T1000 (cell line): ENCODE data around the gene GTPBP6.
"Not testable (repeated sequence)": the region's sequence is repeated elsewhere in the genome, so short reads cannot be mapped to it uniquely, and the experiment has no call there.

ENCODE experiments used
- DNase-seq: peaks from one replicate; lab custom pipeline; 2025; ENCODE audit warnings: mixed read lengths; lab: John Stamatoyannopoulos, UW

The GTPBP6 gene

DNA sequence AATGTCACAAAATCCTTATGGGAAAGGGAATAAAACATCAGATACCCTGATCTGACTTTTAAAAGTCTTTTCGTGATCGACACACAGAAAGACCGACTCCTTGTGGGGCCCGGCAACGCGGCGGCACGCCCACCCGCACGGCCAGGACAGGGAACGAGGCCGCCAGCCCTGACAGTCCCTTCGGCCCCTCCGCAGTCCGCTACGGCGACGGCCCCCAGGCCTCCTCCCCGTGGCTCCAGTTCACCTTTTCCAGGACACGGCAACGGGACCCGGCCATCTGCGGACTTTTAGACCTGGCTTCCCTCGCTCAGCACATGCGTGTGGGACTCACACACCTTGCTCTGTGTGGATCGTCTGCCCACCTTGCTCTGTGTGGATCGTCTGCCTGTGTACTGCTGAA is 33.6 kb upstream of the GTPBP6 start:
- no peak for DNase-seq

DNA sequence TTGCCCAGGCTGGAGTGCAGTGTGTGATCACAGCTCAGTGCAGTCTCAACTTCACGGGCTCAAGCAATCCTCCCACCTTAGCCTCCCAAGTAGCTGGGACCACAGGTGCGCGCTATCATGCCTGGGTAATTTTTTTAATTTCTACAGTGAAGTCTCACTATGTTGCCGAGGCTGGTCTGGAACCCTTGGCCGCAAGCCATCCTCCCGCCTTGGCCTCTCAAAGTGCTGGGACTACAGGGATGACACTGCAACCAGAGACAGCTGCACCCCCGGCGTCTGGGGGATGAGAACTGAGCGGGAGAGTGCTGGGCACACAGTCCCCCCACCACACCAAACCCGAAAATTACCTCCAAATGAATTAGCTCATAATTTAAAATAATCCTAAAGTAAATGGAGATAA is 33.1 kb upstream of the GTPBP6 start:
- no peak for DNase-seq

DNA sequence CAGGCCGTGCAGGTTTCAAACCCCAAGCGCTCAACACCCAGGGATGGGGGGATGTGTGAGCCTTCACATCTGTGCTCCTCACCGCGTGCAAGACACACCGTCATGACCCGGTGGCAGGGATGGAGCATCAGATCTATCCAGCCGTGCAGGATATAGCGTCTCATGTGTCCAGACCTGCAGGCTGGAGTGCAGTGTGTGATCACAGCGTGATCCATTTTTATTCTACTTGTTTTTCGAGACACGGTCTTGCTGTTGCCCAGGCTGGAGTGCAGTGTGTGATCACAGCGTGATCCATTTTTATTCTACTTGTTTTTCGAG is 32.7 kb upstream of the GTPBP6 start:
- DNase-seq: not testable (repeated sequence)

DNA sequence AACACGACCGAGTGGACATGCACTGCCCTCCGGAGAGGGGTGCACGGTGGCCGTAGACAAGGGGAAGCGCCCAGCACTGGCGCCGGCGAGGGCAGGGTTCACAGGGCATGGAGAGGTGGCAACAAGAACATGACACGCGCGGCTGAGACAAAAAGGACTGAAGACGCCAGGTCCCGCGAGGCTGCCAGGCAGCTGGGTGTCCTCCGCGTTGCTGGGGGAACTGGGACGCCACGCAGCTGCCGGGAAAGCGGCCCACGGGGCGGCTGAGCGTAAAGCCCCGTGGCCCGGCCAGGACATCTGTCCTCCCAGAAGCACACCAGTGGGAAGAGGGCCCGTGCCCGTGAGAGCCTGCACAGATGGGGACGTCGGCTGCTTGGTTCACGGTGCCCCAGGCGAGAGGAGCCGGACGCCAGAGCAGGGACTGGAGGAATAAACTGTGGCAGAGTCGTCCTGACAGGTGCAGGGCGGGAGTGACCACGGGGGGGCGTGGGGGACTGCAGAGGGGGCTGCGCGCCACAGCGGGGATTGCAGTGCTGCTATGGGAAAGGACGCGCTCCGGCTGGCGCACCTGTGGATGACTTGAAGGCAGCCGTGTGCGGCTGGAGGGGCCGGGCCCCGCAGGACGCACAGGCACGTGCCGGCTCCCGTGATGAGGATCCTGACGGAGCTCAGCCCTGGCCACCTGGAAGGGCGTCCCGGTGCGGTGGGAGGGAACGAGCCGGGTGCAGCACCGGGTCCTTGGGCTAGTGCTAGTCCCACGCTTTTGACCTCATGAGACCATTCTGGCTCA is 32.1 kb upstream of the GTPBP6 start:
- DNase-seq: no peak

DNA sequence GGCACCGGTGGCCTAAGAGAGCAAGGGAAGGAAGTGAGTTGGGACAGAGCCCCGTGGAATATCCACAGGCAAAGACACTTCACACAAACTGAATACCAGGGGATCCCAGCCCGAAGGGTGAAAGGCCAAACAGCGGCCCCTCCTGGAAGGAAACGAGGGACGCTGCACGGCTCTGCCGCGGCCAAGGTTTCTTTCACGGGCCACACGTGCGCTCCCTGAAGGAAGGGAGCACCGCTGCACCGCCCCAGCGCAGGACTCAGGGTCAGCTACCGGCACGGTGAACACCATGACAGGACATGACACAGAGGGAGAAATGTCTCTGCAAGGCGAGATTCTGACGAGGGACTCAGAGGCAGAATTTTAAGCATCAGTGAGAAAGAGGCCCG is 31.5 kb upstream of the GTPBP6 start:
- no peak for DNase-seq

DNA sequence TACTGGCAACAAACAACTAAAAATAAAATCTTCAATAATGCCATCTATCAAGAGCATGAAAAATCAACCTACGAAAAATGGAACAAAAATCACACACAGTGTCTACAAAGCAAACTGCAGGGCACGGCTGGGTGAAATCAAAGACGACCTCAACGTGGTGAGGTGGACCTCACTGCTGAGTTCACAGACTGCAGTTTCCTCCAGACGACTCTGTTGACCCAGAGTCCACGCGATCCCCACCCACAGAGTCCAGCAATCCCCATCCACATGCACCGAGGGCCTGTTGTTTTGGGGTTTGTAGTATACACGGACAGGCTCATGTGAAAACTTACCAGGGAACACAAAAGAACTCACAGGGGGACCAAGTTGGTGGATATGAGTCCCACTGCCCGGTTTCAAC is 31.1 kb upstream of the GTPBP6 start:
- no peak for DNase-seq

DNA sequence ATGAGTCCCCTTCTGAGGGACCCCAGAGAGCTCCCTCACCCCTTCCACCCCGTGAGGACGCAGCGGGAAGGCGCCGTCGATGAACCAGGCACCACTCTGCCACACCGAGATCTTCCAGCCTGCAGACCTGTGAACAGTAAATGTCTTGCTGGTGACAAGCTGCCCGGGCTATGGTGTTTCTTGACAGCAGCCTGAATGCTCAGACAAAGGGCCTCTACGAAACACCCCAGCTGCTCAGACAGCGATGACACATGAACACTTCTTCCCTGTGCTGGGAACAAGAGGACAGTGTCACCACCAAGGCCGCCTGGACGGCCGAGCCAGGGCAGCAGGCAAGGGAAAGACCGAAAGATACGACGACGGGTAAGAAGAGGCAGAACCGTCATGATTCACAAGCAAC is 30.6 kb upstream of the GTPBP6 start:
- no peak for DNase-seq

DNA sequence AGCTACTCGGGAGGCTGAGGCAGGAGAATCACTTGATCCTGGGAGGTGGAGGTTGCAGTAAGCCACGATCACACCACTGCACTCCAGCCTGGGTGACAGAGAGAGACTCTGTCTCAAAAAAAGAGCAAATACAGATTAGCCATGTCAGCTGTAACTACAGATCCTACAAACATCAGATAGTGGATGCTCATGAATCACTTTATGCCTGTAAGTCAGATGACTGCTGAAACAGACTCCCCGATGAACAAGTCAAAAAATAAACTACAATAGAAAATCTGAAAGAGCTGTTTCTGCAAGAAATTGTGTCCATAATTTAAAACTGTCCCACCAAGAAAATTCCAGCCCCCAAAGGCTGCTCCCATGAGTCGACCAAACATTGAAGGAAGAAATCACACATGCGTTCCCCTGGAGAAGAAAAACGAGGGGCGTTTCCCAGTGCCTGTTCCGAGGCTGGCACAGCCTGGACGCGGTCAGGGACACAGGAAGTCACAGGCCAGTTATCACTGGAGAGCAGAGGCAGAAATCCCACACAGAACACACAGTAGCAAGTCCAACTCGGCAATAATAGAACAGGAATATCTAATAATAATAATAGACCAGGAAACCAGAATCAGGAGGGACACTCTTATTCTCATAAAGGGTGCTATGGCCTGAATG is 30.0 kb upstream of the GTPBP6 start:
- DNase-seq: no peak

DNA sequence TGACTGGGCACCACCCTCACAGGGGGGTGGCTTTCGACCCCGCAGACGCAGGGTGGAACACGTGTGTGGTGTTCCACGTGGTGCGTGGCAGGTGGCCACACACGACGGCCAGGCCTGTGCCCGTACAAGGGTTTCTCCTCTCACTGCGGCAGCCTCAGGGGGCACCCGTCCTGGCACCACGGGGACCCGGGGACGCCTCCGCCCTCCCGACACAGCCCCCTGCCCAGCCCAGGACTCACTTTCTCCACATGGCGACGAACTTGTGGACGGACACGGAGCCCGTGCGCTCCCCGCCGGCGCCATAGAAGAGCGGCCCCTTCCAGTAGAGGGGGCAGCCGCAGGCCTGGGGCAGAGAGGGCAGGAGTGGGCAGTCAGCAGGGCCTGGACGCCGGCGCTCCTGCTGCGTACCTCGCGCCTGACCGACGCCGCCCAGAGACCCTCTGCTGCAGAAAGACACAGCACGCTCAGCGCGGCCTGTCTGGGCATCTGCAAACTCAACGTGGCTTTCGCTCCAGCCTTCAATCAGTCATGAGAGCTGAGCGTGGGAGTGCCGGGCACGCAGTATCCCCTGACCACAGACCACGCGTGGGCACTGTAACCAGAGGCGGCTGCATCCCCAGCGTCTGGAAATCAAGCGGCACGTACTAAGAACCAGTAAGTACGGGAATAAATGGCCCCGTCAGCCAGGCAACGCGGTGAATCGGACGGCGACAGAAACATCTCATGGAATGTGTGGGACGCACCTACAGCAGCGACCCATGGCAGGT is 28.9 kb upstream of the GTPBP6 start:
- no peak for DNase-seq

GRCh38 chrX:346034-346813 is 27.6 kb upstream of the GTPBP6 start:
- DNase-seq: no peak

- no peak for DNase-seq
These were observed 26.7 kb upstream of the GTPBP6 start for GRCh38 chrX:345020-345925.

DNA sequence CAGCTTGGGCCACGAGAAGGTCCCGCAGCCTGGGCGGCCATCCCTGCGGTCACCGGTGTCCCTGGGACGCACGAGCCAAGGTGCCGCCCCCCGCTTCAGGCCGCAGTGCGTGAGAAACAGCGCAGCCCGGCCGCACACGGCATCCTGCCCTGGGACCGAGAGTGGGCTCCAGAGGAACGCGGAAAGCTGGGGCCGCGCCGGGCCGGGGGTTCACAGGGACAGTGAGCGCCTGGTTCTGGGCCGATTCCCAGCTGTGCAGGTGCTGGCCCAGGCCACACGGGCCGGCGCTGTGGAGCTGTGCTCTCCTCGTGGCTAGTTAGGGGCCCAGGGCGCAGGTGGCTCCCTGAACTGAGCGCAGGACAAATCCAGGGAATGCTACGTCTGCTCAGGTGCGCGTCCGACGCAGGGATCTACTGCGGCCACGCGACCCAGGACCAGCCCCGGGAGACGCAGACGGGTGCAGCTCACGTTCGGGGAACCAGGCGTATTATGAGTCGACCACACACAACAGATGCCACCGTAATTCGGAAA is 25.8 kb upstream of the GTPBP6 start:
- no peak for DNase-seq

DNA sequence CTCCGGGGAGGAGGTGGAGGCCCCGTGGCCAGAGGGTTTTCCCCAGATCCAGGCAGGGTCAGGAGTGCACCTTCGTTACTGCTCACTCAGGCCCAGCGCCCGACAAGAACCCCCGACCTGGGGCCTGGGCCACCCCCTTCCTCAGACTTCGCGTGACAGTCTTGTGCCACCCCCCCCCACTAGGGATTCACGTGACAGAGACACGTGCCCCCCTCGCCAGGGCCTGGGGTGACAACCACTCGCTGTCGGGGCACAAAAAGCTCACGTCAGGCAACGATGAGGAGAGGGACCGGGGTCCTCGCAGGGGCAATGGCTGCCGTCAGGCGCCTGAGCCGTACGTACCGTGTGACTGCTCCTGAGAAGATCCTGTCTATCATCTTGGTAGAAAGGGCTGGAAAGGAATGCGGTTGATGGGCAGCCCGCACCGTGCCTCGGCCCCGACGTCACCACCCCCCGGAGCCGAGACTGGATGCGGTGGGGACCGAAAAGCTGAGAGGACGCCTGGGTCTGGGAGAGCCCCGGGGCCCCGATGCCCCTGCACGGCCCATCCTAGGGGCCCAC is 23.0 kb upstream of the GTPBP6 start:
- no peak for DNase-seq

DNA sequence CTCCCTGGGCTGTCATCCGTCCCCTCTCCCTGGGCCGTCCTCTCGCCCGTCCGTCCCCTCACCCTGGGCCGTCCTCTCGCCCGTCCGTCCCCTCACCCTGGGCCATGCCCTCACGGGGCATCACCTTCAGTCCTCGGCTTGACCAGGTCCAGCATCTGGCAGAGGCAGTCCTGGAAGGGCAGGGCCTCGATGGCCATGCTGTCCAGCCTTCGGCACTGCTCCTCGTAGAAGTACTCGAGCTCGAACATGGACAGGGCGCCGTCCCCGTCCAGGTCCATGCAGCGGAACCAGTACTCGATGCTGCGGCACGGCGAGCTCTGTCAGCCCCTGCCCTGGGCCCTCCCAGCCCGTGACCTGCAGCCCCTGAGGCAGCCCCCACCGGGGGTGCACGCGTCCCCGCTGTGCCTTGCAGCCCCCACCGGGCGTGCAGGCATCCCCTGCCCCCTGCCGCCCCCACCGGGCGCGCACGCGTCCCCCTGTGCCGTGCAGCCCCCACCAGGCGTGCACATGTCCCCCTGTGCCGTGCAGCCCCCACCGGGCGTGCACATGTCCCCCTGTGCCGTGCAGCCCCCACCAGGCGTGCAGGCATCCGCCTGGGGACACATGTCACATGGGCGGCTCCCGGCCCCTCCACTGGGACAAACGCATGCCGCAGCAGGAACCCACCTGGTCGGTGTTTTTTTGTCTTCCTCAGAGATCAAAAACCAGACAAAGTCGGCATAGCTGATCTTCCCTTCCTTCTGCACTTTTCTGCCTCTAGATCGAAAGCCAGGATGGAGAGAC is 22.2 kb upstream of the GTPBP6 start:
- no peak for DNase-seq

DNA sequence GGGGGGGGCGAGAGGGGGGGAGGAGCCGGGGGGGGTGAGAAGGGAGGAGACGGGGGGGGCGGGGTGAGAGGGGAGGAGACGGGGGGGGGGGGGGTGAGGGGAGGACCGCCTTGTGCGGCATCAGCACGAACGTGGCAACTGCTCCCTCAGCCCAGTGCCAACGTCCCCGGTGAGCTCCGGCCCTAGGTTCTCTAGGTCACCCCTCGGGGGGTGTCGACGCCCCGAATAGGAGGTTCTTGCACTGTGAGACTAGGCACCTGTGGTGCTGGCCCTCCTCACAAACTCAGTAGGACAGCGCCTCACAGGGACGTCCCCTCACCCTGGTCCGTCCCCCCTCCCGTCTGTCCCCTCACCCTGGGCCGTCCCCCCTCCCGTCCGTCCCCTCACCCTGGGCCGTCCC is 21.5 kb upstream of the GTPBP6 start:
- DNase-seq: peak; percentile 3

DNA sequence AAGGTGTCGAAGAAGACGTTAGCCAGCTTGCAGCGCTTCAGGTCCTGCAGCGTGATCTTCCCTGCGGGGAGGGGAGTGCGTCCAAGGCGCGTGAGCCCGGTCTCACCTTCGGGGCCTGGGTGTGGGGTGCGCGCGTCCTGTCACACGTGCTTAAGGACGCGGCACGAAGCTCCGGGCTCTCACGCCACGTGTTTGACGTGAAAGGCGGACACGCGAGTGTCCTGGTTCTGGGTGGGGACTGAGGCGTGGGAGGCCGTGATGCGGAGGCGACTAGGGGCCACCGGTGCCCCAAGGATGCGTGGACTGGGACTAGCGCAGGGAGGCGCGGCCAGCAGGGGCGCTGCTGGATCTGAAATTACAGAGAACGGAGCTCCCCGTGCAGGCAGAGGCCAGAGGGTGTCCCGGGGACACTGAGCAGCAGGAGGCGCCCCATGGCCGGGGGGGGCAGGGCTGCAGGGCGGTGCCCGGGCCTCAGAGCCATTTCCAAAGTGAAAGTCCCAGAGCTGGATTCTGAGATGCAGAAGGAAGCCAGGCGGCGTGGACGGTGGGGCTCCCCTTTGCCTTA is 20.3 kb upstream of the GTPBP6 start:
- no peak for DNase-seq

GRCh38 chrX:338281-338835 is 19.8 kb upstream of the GTPBP6 start:
- no peak for DNase-seq

- no peak for DNase-seq
These were observed 18.8 kb upstream of the GTPBP6 start for GRCh38 chrX:337331-337831.

DNA sequence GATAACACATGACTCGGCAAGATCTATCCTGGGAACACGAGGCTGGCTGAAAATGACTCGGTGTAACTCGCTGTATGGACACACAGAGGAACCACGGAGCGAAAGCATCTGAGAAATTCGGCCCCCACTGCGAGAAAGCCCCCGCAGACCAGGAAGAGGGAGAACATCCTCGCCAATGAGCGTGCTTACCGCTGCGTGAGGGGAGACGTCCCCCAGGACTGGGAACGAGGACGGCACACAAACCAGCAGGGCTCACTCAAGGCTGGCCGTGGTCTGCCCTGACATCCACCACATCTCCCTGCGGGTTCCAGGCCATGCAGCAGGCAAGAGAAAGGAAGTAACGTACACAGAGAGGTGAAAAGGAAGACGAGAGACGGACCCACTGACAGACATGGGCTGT is 17.6 kb upstream of the GTPBP6 start:
- DNase-seq: no peak
